ENCODE measurements around the gene C1D. TPM values are rescaled to one million over a fixed set of nuclear protein-coding genes. Genes with fewer than 3 reads are reported as not detected.

The C1D gene
- total RNA-seq (2021) (18.4 and 21.3 TPM in 2 replicates), Bru-seq, nascent RNA (percentile 91 among the genes with signal in this experiment), BruChase-seq, experiment 1, labeled RNA remaining after a 2-hour chase (percentile 87 among the genes with signal in this experiment), BruChase-seq, experiment 2, labeled RNA remaining after a 6-hour chase (percentile 81 among the genes with signal in this experiment)
- long read RNA-seq, transcript C1D-201 (5 exons, 2,233 nt): minor isoform, 11 of 45 reads
- long read RNA-seq, transcript C1D-204 (5 exons, 736 nt): major isoform, 22 of 45 reads
- long read RNA-seq, partial matches to known transcripts: 3 of 45 reads
- long read RNA-seq, other reads (novel, unspliced or antisense): 8 of 45 reads

GRCh38 chr2:68062680-68063387 is at the start of gene C1D:
TSS of gene C1D (minus strand) at chr2:68063004. CDS start at chr2:68047310, 15,694 bp downstream.
- DNase-seq (ENCODE audit: low spot score): peak; percentile 94
- TF ChIP-seq EZH2 (IDR thresholded peaks at IDR 0.05; ENCODE audit: borderline replicate concordance, low read depth, low read length, poor library complexity, severe bottlenecking): no peak
- TF ChIP-seq CTCF (conservative IDR thresholded peaks at IDR 0.05; ENCODE audit: low read depth, low read length): no peak
- BruUV-seq (replicated peaks): no TSS peak
- POLR2A ChIA-PET (ENCODE audit: low non-redundant PET): interaction anchor here (0.6 to 1.7 kb wide), 3 partner anchors 8 to 1032 kb away, joined by 3 read pairs; no protein-coding TSS in a partner anchor
- H3K4me1 ChIP-seq (ENCODE audit: insufficient read depth, low read length, poor library complexity, severe bottlenecking): no peaks in the 10 kb centered on the region
- CTCF ChIA-PET: interaction anchor here (0.7 kb wide), 1 partner anchor 32 kb away, joined by 3 read pairs; no protein-coding TSS in a partner anchor
- peak within 1 kb of the TSS; percentile 74 for H3K4me3 ChIP-seq (ENCODE audit: low read depth, low read length, poor library complexity, severe bottlenecking)
- H3K36me3 ChIP-seq (ENCODE audit: insufficient read depth, low read length, poor library complexity, severe bottlenecking): no peaks in the 10 kb centered on the region
- intact Hi-C loops (cut with micrococcal nuclease; ENCODE audit: unreplicated experiment): no loop called here
- no peaks in the 10 kb centered on the region for H3K27me3 ChIP-seq (replicated peaks; ENCODE audit: insufficient read depth, low read depth, low read length, poor library complexity)
- no peaks in the 10 kb centered on the region for H3K9me3 ChIP-seq (ENCODE audit: low read depth, low read length, poor library complexity, severe bottlenecking)
- H3K27ac ChIP-seq (ENCODE audit: low read depth, low read length, poor library complexity, severe bottlenecking): peak within 1 kb of the TSS; percentile 92

GRCh38 chr2:68110102-68110501 is 47.3 kb upstream of the C1D start:
- peaks cover 4% of the 10 kb centered on the region for H3K9me3 ChIP-seq (ENCODE audit: low read depth, low read length, poor library complexity, severe bottlenecking)
- intact Hi-C loops (cut with micrococcal nuclease; ENCODE audit: unreplicated experiment): no loop called here
- no peaks in the 10 kb centered on the region for H3K27me3 ChIP-seq (replicated peaks; ENCODE audit: insufficient read depth, low read depth, low read length, poor library complexity)
- H3K4me1 ChIP-seq (ENCODE audit: insufficient read depth, low read length, poor library complexity, severe bottlenecking): no peaks in the 10 kb centered on the region
- peak; percentile 54 for DNase-seq (ENCODE audit: low spot score)
- CTCF ChIA-PET: no interaction called here
- H3K36me3 ChIP-seq (ENCODE audit: insufficient read depth, low read length, poor library complexity, severe bottlenecking): no peaks in the 10 kb centered on the region
- no TSS peak for BruUV-seq (replicated peaks)
- POLR2A ChIA-PET (ENCODE audit: low non-redundant PET): no interaction called here
- no peak overlapping the region for H3K27ac ChIP-seq (ENCODE audit: low read depth, low read length, poor library complexity, severe bottlenecking)
- no peak overlapping the region for H3K4me3 ChIP-seq (ENCODE audit: low read depth, low read length, poor library complexity, severe bottlenecking)
- peak; percentile 44 for TF ChIP-seq CTCF (conservative IDR thresholded peaks at IDR 0.05; ENCODE audit: low read depth, low read length)
- TF ChIP-seq EZH2 (IDR thresholded peaks at IDR 0.05; ENCODE audit: borderline replicate concordance, low read depth, low read length, poor library complexity, severe bottlenecking): no peak

GRCh38 chr2:68108120-68108519 is 45.3 kb upstream of the C1D start:
- H3K27ac ChIP-seq (ENCODE audit: low read depth, low read length, poor library complexity, severe bottlenecking): no peak overlapping the region
- no peak for TF ChIP-seq CTCF (conservative IDR thresholded peaks at IDR 0.05; ENCODE audit: low read depth, low read length)
- TF ChIP-seq EZH2 (IDR thresholded peaks at IDR 0.05; ENCODE audit: borderline replicate concordance, low read depth, low read length, poor library complexity, severe bottlenecking): no peak
- intact Hi-C loops (cut with micrococcal nuclease; ENCODE audit: unreplicated experiment): no loop called here
- no peaks in the 10 kb centered on the region for H3K36me3 ChIP-seq (ENCODE audit: insufficient read depth, low read length, poor library complexity, severe bottlenecking)
- peaks cover 4% of the 10 kb centered on the region for H3K9me3 ChIP-seq (ENCODE audit: low read depth, low read length, poor library complexity, severe bottlenecking)
- H3K4me1 ChIP-seq (ENCODE audit: insufficient read depth, low read length, poor library complexity, severe bottlenecking): no peaks in the 10 kb centered on the region
- no peak overlapping the region for H3K4me3 ChIP-seq (ENCODE audit: low read depth, low read length, poor library complexity, severe bottlenecking)
- DNase-seq (ENCODE audit: low spot score): no peak
- CTCF ChIA-PET: no interaction called here
- BruUV-seq (replicated peaks): no TSS peak
- H3K27me3 ChIP-seq (replicated peaks; ENCODE audit: insufficient read depth, low read depth, low read length, poor library complexity): no peaks in the 10 kb centered on the region
- POLR2A ChIA-PET (ENCODE audit: low non-redundant PET): no interaction called here
